ENCODE results near the gene P3H1.

DNA sequence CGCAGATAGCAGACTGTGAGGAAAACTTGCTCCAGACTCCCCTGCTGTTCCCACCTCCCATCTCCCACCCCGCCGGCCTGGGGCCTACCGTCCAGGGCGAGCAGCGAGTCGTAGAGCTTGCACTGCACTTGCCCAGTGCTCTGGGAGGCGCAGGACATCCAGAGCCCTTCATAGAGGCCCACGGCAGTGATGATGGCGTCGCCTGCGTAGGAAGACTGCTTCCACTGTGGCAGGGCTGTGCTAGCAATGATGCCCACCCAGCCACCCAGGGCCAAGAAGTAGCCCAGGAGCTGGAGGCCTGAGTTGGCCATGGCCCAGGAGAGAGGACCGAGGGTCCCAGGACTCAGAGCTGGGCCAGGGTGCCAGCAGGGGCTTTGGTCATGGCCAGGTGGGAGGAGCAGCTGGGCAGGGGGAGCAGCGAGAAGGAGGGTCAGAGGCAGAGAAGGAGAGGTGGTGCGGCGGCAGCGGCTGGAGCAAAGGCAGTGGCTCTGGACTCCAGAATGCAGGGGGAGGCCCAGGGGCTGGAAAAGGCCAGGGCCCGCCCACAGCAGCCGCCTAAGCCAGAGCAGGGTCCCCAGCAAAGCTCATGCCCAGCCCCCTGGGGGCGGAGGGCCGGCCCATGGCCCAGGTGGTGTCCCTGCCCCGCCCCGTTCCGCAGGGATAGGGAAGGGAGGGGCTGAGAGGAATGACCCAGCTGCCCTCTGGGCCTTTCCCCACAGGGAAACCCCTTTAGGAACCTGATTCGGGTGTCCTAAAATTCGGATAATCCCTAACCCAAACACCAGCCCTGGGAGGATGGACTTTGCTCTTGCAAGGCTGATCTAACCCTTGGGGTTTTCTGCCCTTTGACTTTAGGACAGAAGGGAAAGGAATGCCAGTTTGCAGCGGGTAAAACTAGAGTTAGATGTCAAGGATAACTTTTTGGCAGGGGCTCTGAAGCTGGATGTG, 26.8 kb downstream of the P3H1 start, which contains the start of gene CLDN19:
- TF ChIP-seq, protein P1, sequence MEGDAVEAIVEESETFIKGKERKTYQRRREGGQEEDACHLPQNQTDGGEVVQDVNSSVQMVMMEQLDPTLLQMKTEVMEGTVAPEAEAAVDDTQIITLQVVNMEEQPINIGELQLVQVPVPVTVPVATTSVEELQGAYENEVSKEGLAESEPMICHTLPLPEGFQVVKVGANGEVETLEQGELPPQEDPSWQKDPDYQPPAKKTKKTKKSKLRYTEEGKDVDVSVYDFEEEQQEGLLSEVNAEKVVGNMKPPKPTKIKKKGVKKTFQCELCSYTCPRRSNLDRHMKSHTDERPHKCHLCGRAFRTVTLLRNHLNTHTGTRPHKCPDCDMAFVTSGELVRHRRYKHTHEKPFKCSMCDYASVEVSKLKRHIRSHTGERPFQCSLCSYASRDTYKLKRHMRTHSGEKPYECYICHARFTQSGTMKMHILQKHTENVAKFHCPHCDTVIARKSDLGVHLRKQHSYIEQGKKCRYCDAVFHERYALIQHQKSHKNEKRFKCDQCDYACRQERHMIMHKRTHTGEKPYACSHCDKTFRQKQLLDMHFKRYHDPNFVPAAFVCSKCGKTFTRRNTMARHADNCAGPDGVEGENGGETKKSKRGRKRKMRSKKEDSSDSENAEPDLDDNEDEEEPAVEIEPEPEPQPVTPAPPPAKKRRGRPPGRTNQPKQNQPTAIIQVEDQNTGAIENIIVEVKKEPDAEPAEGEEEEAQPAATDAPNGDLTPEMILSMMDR (IDR thresholded peaks at IDR 0.05): no peak
- TF ChIP-seq RXRA (IDR thresholded peaks at IDR 0.05; ENCODE audit: borderline replicate concordance, low read depth): no peak

All from SK-N-SH (cell line).